GM18951 (cell line): ENCODE results near the gene ALDH3B2.
"Not testable (repeated sequence)": the region's sequence is repeated elsewhere in the genome, so short reads cannot be mapped to it uniquely, and the experiment has no call there.

Experiments used
- POLR2A ChIP-seq: IDR thresholded peaks from 4 replicates; pipeline ENCODE4 v1.6.1; 2011; ENCODE audit warnings: mild to moderate bottlenecking; ENCODE audit not compliant: insufficient read length, insufficient read depth; ENCODE audit errors: extremely low read depth
- in situ Hi-C: fragments of 300-500 bp; cut with MboI; formaldehyde crosslinking; loops from one replicate; pipeline ENCODE4 v1.12.0; 2022; ENCODE audit warnings: low sequenced_read_pairs, mixed read lengths, inconsistent platforms; ENCODE audit not compliant: unreplicated experiment

The ALDH3B2 gene

GRCh38 chr11:67697846-67698245, 23.4 kb upstream of the ALDH3B2 start:
- in situ Hi-C loops: no loop called here
- TF ChIP-seq POLR2A: no peak

- in situ Hi-C loops: no loop called here
- no peak for TF ChIP-seq POLR2A
These were observed 22.6 kb upstream of the ALDH3B2 start for GRCh38 chr11:67696998-67697397.

GRCh38 chr11:67695606-67696005, 21.2 kb upstream of the ALDH3B2 start:
- no peak for TF ChIP-seq POLR2A
- in situ Hi-C loops: no loop called here

- in situ Hi-C loops: no loop called here
- TF ChIP-seq POLR2A: no peak
These were observed 20.6 kb upstream of the ALDH3B2 start for GRCh38 chr11:67694875-67695555.

GRCh38 chr11:67691149-67691548, 16.7 kb upstream of the ALDH3B2 start:
- no peak for TF ChIP-seq POLR2A
- in situ Hi-C loops: no loop called here

GRCh38 chr11:67689178-67689577, 14.8 kb upstream of the ALDH3B2 start:
- no peak for TF ChIP-seq POLR2A
- in situ Hi-C loops: no loop called here

GRCh38 chr11:67687986-67688385, 13.6 kb upstream of the ALDH3B2 start:
- in situ Hi-C loops: no loop called here
- TF ChIP-seq POLR2A: no peak

- in situ Hi-C loops: not testable (repeated sequence)
These were observed 11.4 kb upstream of the ALDH3B2 start for GRCh38 chr11:67685641-67686332.

- in situ Hi-C loops: not testable (repeated sequence)
These were observed 8.0 kb upstream of the ALDH3B2 start for GRCh38 chr11:67682126-67683034.

- no peak for TF ChIP-seq POLR2A
- in situ Hi-C loops: no loop called here
These were observed 6.5 kb upstream of the ALDH3B2 start for GRCh38 chr11:67680696-67681470.

GRCh38 chr11:67675058-67675747, 780 bp upstream of the ALDH3B2 start:
- in situ Hi-C loops: no loop called here
- TF ChIP-seq POLR2A: no peak

- no peak for TF ChIP-seq POLR2A
- in situ Hi-C loops: no loop called here
These were observed 521 bp downstream of the ALDH3B2 start for GRCh38 chr11:67673902-67674301.
